GM12878 (cell line): Measurements from ENCODE around the gene GHRL. TPM values are rescaled to one million over a fixed set of nuclear protein-coding genes. Genes with fewer than 3 reads are reported as not detected.

ENCODE experiments used
- ATAC-seq: fragments of 200-7000 bp; cut with Tn5 transposase; 3 replicates; pipeline ENCODE4 v1.9.1; 2020; ENCODE audit warnings: mild to moderate bottlenecking, moderate library complexity
- BruUV-seq: library from RNA; stranded (reverse); fragments of 400-500 nt; replicated peaks from 2 replicates; lab custom pipeline; 2021; lab: Mats Ljungman, UMichigan
- CTCF ChIA-PET: fragments of 300-600 bp; sonication (Branson Sonifier 250); formaldehyde crosslinking; extraction: SDS; loops from one replicate; lab custom pipeline; 2021; ENCODE audit warnings: inconsistent platforms; lab: Yijun Ruan, JAX
- POLR2A ChIA-PET: fragments of 350-600 bp; formaldehyde crosslinking; extraction: SDS; loops from one replicate; lab custom pipeline; 2021; ENCODE audit warnings: inconsistent platforms; lab: Charles Lee
- RAD21 ChIA-PET: fragments of 300-600 bp; sonication (Branson Sonifier 250); formaldehyde crosslinking; loops from one replicate; lab custom pipeline; 2023; ENCODE audit warnings: antibody characterized with exemption; ENCODE audit not compliant: unreplicated experiment; lab: Charles Lee
- SMC1A ChIA-PET: fragments of 300-600 bp; sonication (Branson Sonifier 250); formaldehyde crosslinking; loops from one replicate; lab custom pipeline; 2023; ENCODE audit not compliant: unreplicated experiment, uncharacterized antibody; lab: Charles Lee
- DNase-seq: peaks from one replicate; pipeline ENCODE4 v3.0.0-alpha.2; 2011; ENCODE audit warnings: low read depth, low spot score
- FAIRE-seq: peaks from 3 replicates; lab custom pipeline; 2011; peaks lifted over from hg19 to GRCh38; lab: Jason Lieb, UNC
- H2AFZ ChIP-seq: 2 replicates; pipeline ENCODE4 v1.6.0; 2011; ENCODE audit warnings: low read depth, low read length, control low read depth; ENCODE audit not compliant: control insufficient read depth
- H3K27ac ChIP-seq: 2 replicates; pipeline ENCODE4 v1.5.1; 2011; ENCODE audit warnings: control low read depth; ENCODE audit not compliant: control insufficient read depth, insufficient read depth
- H3K27me3 ChIP-seq, 2 experiments: replicated peaks in 1 of 2; 2 replicates each; pipeline versions ENCODE4 v1.6.0 to v1.6.1; 2011; ENCODE audit warnings: low read length in 1 of 2; ENCODE audit not compliant: control insufficient read depth in 2 of 2, insufficient read depth in 2 of 2
- H3K36me3 ChIP-seq, 2 experiments: 2 replicates each; pipeline ENCODE4 v1.5.1; 2011; ENCODE audit warnings: low read length in 1 of 2; ENCODE audit not compliant: control insufficient read depth in 2 of 2, insufficient read depth in 2 of 2
- H3K4me1 ChIP-seq: 2 replicates; pipeline ENCODE4 v1.6.1; 2011; ENCODE audit warnings: mild to moderate bottlenecking, low read length, moderate library complexity, mixed read lengths; ENCODE audit not compliant: control insufficient read depth, insufficient read depth
- H3K4me2 ChIP-seq: 2 replicates; pipeline ENCODE4 v1.6.0; 2011; ENCODE audit warnings: control low read depth; ENCODE audit not compliant: control insufficient read depth, insufficient read depth
- H3K4me3 ChIP-seq: fragments of 200-600 bp; sonication (generic); 2 replicates; pipeline ENCODE4 v1.5.1; 2016
- H3K79me2 ChIP-seq: 2 replicates; pipeline ENCODE4 v1.6.0; 2011; ENCODE audit warnings: low read length; ENCODE audit not compliant: control insufficient read depth, insufficient read depth
- H3K9ac ChIP-seq: 2 replicates; pipeline ENCODE4 v1.8.0; 2011; ENCODE audit warnings: low read length, control low read depth, mixed read lengths; ENCODE audit not compliant: control insufficient read depth, insufficient read depth
- H3K9me3 ChIP-seq: replicated peaks from 3 replicates; pipeline ENCODE4 v1.5.1; 2011; ENCODE audit warnings: mild to moderate bottlenecking, low read length; ENCODE audit not compliant: control insufficient read depth, insufficient read depth
- H4K20me1 ChIP-seq: 2 replicates; pipeline ENCODE4 v1.6.0; 2011; ENCODE audit not compliant: control insufficient read depth, insufficient read depth
- USF1 ChIP-seq: IDR thresholded peaks from 2 replicates; pipeline ENCODE4 v1.6.1; 2011; ENCODE audit warnings: borderline replicate concordance, low read depth, mild to moderate bottlenecking, moderate library complexity, mixed read lengths, low read length; ENCODE audit not compliant: insufficient read depth; ENCODE audit errors: extremely low read length
- ZBTB40 ChIP-seq: fragments of 450-650 bp; IDR thresholded peaks from 2 replicates; pipeline ENCODE4 v1.6.1; 2016; ENCODE audit warnings: mild to moderate bottlenecking, moderate library complexity, borderline replicate concordance
- WGBS: methylation state at CpG from one replicate; pipeline ENCODE4 v1.1.6; 2016; ENCODE audit warnings: low lambda C conversion rate; ENCODE audit not compliant: insufficient replicate concordance, insufficient coverage; ENCODE audit errors: missing lambda C conversion rate; 5-methylcytosine and 5-hydroxymethylcytosine counted together
- in situ Hi-C: fragments of 300-500 bp; cut with MboI; formaldehyde crosslinking; loops from 9 replicates; pipeline ENCODE4 v1.14.3; 2018; ENCODE audit warnings: mixed read lengths
- intact Hi-C: fragments of 100-400 bp; cut with micrococcal nuclease; formaldehyde crosslinking; loops from one replicate; pipeline ENCODE4 v1.14.2; 2022; ENCODE audit not compliant: unreplicated experiment
- polyA plus RNA-seq, 11 experiments: library from polyadenylated mRNA; depleted of rRNA in 4 of 11; unstranded in 6 of 11; stranded (reverse) in 5 of 11; fragments of >200 nt; fragmentation: Nextera tagmentation in 4 of 11; fragmentation: Illumina TruSeq in 1 of 11; extraction: Ambion mirVana in 4 of 11; extraction: Trizol in 1 of 11; gene quantifications; 1 replicate in 1 of 11; 2 replicates in 10 of 11; pipeline versions ENCODE4 v1.2.1 to v1.2.3, GENCODE V29; 2011 to 2016; ENCODE audit warnings: inconsistent platforms in 2 of 11, missing spikeins in 2 of 11, low read depth in 1 of 11
- total RNA-seq, 4 experiments: library from RNA; depleted of rRNA in 3 of 4; stranded (reverse); fragments of >200 nt in 3 of 4; fragmentation: Illumina TruSeq in 1 of 4; extraction: Trizol in 1 of 4; gene quantifications; 2 replicates each; pipeline versions ENCODE4 v1.2.1 to v1.2.3, GENCODE V29; 2013 to 2021

Gene GHRL
- total and polyA plus RNA-seq, 10 of the 15 experiments (the other 5 are each of a cell fraction or from before 2014, with no cell fraction given): 0.35 to 2.2 (median 0.88) TPM

DNA sequence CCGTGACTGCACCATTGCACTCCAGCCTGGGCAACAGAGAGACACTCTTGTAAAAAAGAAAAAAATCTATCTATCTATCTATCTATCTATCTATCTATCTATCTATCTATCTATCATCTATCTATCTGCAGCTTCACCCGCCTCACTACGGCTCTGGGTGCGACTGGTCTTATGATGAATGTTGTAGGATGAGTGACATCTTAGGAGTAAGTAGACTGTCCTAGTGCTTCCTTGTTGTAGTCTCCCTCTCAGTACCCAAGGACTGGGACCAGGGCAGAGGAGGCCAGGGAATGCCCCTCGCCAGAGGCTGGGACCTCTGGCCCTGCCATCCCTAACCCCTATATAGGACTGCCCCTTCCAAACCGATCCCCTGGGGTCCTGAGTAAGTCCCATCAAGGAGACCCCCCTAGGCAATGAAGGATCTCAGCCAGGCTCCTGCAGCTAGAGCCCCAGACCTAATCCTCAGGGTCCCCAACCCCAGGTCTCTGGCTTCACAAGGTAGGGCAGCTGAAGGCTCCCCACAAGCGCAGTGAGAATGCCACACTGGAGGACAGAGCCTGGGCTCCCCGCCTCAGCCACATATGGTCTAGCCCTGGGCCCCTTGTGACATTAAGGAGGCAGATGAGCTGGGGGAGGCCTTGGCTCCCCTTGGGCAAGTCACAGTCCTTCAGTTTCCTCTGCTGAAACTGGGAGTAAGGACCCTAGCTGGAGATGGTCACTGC, 29.0 kb upstream of the GHRL start:
- H3K27ac ChIP-seq: no peak overlapping the region
- POLR2A ChIA-PET: interaction anchor here (0.6 to 2.3 kb wide), 6 partner anchors 39 to 430 kb away, joined by 3 to 9 read pairs (median 3); partner anchors contain the start of genes CRELD1, TATDN2 and VHL
- intact Hi-C loops: loop anchor here (5.0 to 10.0 kb wide), 2 partner anchors 204 to 387 kb away; partner anchors contain the start of genes BRK1 and CRELD1

More for the DNA sequence above, 29.0 kb upstream of the GHRL start:
- CTCF ChIA-PET: interaction anchor here (0.6 to 3.9 kb wide), 19 partner anchors 9 to 818 kb away, joined by 3 to 45 read pairs (median 3); partner anchors contain the start of genes CRELD1, EMC3 and RPUSD3
- H3K9me3 ChIP-seq: no peaks in the 10 kb centered on the region
- H3K4me1 ChIP-seq: 0 out of 2 replicates have a peak, but pooled peaks cover 3% of the 10 kb centered on the region
- no peak for DNase-seq
- no peaks in the 10 kb centered on the region for H4K20me1 ChIP-seq
- RAD21 ChIA-PET: interaction anchor here (0.8 to 4.7 kb wide), 10 partner anchors 29 to 475 kb away, joined by 3 to 51 read pairs (median 5); partner anchors contain the start of genes CRELD1, GHRL and TATDN2
- H3K36me3 ChIP-seq: peaks cover 0 to 13% of the 10 kb centered on the region in 2 experiments; a peak in 2 of 4 replicates
- H3K4me2 ChIP-seq: no peak overlapping the region
- H3K79me2 ChIP-seq: peaks cover 24% of the 10 kb centered on the region
- ATAC-seq: no peak
- peaks cover 0 to 3% of the 10 kb centered on the region in 2 experiments; a peak in 1 of 4 replicates for H3K27me3 ChIP-seq
- no peak for FAIRE-seq
- no peak overlapping the region for H3K9ac ChIP-seq
- WGBS: 71% methylated on average over 8 of the region's 8 CpGs
- TF ChIP-seq ZBTB40 (no peak), USF1 (peak; percentile 2)
- SMC1A ChIA-PET: interaction anchor here (0.5 to 1.9 kb wide), 12 partner anchors 13 to 1318 kb away, joined by 3 to 20 read pairs (median 4); partner anchors contain the start of genes CRELD1 and GHRL
- no peak overlapping the region; the same call in 1 of the 2 replicates for H2AFZ ChIP-seq
- BruUV-seq: no TSS peak
- in situ Hi-C loops: no loop called here
- no peak overlapping the region for H3K4me3 ChIP-seq
